SH-SY5Y (cell line): Measurements from ENCODE around the gene WHRN.

Experiments used
- GATA2 ChIP-seq: IDR thresholded peaks from 2 replicates; pipeline ENCODE4 v1.6.1; 2011; ENCODE audit warnings: mild to moderate bottlenecking, low read depth, low read length
- GATA3 ChIP-seq: IDR thresholded peaks from 2 replicates; pipeline ENCODE4 v1.6.1; 2011; ENCODE audit warnings: low read depth, mild to moderate bottlenecking, low read length, moderate library complexity

GRCh38 chr9:114513055-114513958, 8.0 kb upstream of the WHRN start:
- TF ChIP-seq GATA2 (no peak), GATA3 (no peak)
